Esophagus muscularis mucosa (tissue), 4 donors: Measurements from ENCODE around the gene DBN1. TPM values are rescaled to one million over a fixed set of nuclear protein-coding genes. Genes with fewer than 3 reads are reported as not detected.

Experiments
- DNase-seq: peaks from one replicate; pipeline ENCODE4 v3.0.0-alpha.2; 2017; ENCODE audit errors: extremely low spot score
- H3K27ac ChIP-seq, 4 donors: fragments of 200-600 bp; sonication (generic); replicated peaks in 1 of 4; 1 replicate in 3 of 4; 2 replicates in 1 of 4; pipeline ENCODE4 v1.5.1; 2016 to 2019; ENCODE audit warnings: mild to moderate bottlenecking in 1 of 4
- H3K27me3 ChIP-seq, 4 donors: fragments of 200-600 bp; sonication (generic); one replicate each; pipeline versions ENCODE4 v1.5.1 to v1.6.0; 2016 to 2019
- H3K36me3 ChIP-seq, 4 donors: fragments of 200-600 bp; sonication (generic); one replicate each; pipeline ENCODE4 v1.5.1; 2016 to 2019
- H3K4me1 ChIP-seq, 4 donors: fragments of 200-600 bp; sonication (generic); one replicate each; pipeline ENCODE4 v1.5.1; 2016 to 2019
- H3K4me3 ChIP-seq, 4 donors: fragments of 200-600 bp; sonication (generic); 1 replicate in 2 of 4; 2 replicates in 2 of 4; pipeline ENCODE4 v1.5.1; 2016 to 2019; ENCODE audit warnings: mild to moderate bottlenecking in 4 of 4, moderate library complexity in 1 of 4
- H3K9me3 ChIP-seq, 4 donors: fragments of 200-600 bp; sonication (generic); 1 replicate in 3 of 4; 2 replicates in 1 of 4; pipeline ENCODE4 v1.5.1; 2016 to 2019
- CTCF ChIP-seq, 3 experiments: fragments of 200-600 bp in 2 of 3; fragments of 450-650 bp in 1 of 3; sonication (generic) in 2 of 3; IDR thresholded peaks; one replicate each; pipeline ENCODE4 v1.5.1; 2017 to 2019; ENCODE audit warnings: antibody characterized with exemption in 3 of 3, mild to moderate bottlenecking in 2 of 3, moderate library complexity in 1 of 3
- EP300 ChIP-seq: sonication (generic); formaldehyde crosslinking; IDR thresholded peaks from one replicate; pipeline ENCODE4 v1.6.1; 2017; ENCODE audit warnings: antibody characterized with exemption
- POLR2A ChIP-seq: fragments of 450-650 bp; IDR thresholded peaks from one replicate; pipeline ENCODE4 v1.6.1; 2017; ENCODE audit warnings: antibody characterized with exemption, moderate library complexity, mild to moderate bottlenecking, low read depth
- POLR2AphosphoS5 ChIP-seq, 2 donors: sonication (generic); formaldehyde crosslinking; IDR thresholded peaks; one replicate each; pipeline ENCODE4 v1.6.1; 2017; ENCODE audit warnings: antibody characterized with exemption in 2 of 2
- WGBS: methylation state at CpG from one replicate; pipeline ENCODE4 v1.1.5; 2018; 5-methylcytosine and 5-hydroxymethylcytosine counted together
- intact Hi-C: fragments of 100-400 bp; cut with DNase I; formaldehyde crosslinking; loops from one replicate; pipeline ENCODE4 v1.15.1; 2023
- total RNA-seq, 4 donors: library from RNA; depleted of rRNA; stranded (reverse); fragments of >200 nt; gene quantifications; one replicate each; pipeline versions ENCODE4 v1.1.0 to v1.2.1, GENCODE V29; 2016

DBN1 gene
- total RNA-seq, 4 donors from 2014 or later: 92.2 to 160 (median 130) TPM

GRCh38 chr5:177492841-177493240, 19.4 kb upstream of the DBN1 start:
- WGBS: 70% methylated on average over 7 of the region's 7 CpGs
- Histone ChIP-seq H3K4me1 (peaks cover 55 to 93% (median 91%) of the 10 kb centered on the region in 4 donors), H3K36me3 (peaks cover 29 to 68% (median 56%) of the 10 kb centered on the region in 4 donors), H3K4me3 (peak overlapping the region; percentile 27 to 83 (median 58)), H3K27ac (peak overlapping the region; percentile 96 to 99 (median 98)), H3K9me3 (no peaks in the 10 kb centered on the region), H3K27me3 (no peaks in the 10 kb centered on the region)
- TF ChIP-seq POLR2AphosphoS5 (IDR thresholded peaks at IDR 0.05) (peak in 1 of 2 donors; percentile 5), EP300 (no peak)
- intact Hi-C loops: no loop called here
- DNase-seq: no peak

GRCh38 chr5:177491983-177492746, 18.7 kb upstream of the DBN1 start:
- H3K27ac ChIP-seq: peak overlapping the region; percentile 96 to 99 (median 98)

GRCh38 chr5:177491429-177491945, 18.1 kb upstream of the DBN1 start:
- Histone ChIP-seq H3K4me1 (peaks cover 54 to 99% (median 93%) of the 10 kb centered on the region in 4 donors), H3K27ac (peak overlapping the region; percentile 96 to 99 (median 98)), H3K27me3 (no peaks in the 10 kb centered on the region), H3K36me3 (peaks cover 38 to 82% (median 67%) of the 10 kb centered on the region in 4 donors), H3K4me3 (peak overlapping the region; percentile 27 to 83 (median 58)), H3K9me3 (no peaks in the 10 kb centered on the region)
- intact Hi-C loops: no loop called here
- TF ChIP-seq EP300: no peak
- TF ChIP-seq POLR2AphosphoS5 (IDR thresholded peaks at IDR 0.05): peak in 1 of 2 donors; percentile 32
- peak; percentile 82 to 93 (median 87) for TF ChIP-seq CTCF (IDR thresholded peaks at IDR 0.05)
- TF ChIP-seq POLR2A: no peak
- DNase-seq: no peak
- 43% methylated on average over 16 of the region's 43 CpGs for WGBS

More at GRCh38 chr5:177491983-177492746, 18.7 kb upstream of the DBN1 start:
- DNase-seq: no peak
- Histone ChIP-seq H3K4me3 (peak overlapping the region; percentile 27 to 83 (median 58)), H3K4me1 (peaks cover 54 to 96% (median 93%) of the 10 kb centered on the region in 4 donors), H3K36me3 (peaks cover 36 to 75% (median 63%) of the 10 kb centered on the region in 4 donors), H3K9me3 (no peaks in the 10 kb centered on the region), H3K27me3 (no peaks in the 10 kb centered on the region)
- intact Hi-C loops: no loop called here
- TF ChIP-seq CTCF (IDR thresholded peaks at IDR 0.05): no peak
- TF ChIP-seq POLR2A: no peak
- TF ChIP-seq POLR2AphosphoS5 (IDR thresholded peaks at IDR 0.05): no peak
- no peak for TF ChIP-seq EP300
- WGBS: 60% methylated on average over 12 of the region's 54 CpGs

- intact Hi-C loops: no loop called here
- H3K9me3 ChIP-seq: no peaks in the 10 kb centered on the region
- peak overlapping the region; percentile 96 to 99 (median 98) for H3K27ac ChIP-seq
- no peak overlapping the region for H3K4me3 ChIP-seq
- H3K27me3 ChIP-seq: no peaks in the 10 kb centered on the region
- TF ChIP-seq CTCF (IDR thresholded peaks at IDR 0.05) (no peak), POLR2A (no peak), POLR2AphosphoS5 (IDR thresholded peaks at IDR 0.05) (no peak), EP300 (no peak)
- DNase-seq: no peak
- H3K4me1 ChIP-seq: peaks cover 49 to 99% (median 93%) of the 10 kb centered on the region in 4 donors
- H3K36me3 ChIP-seq: peaks cover 42 to 86% (median 72%) of the 10 kb centered on the region in 4 donors
- 81% methylated on average over 13 of the region's 16 CpGs for WGBS
Measured at GRCh38 chr5:177490992-177491391, 17.6 kb upstream of the DBN1 start.

GRCh38 chr5:177490311-177490991, 17.0 kb upstream of the DBN1 start:
- peaks cover 46 to 88% (median 77%) of the 10 kb centered on the region in 4 donors for H3K36me3 ChIP-seq
- H3K4me3 ChIP-seq: no peak overlapping the region
- no peaks in the 10 kb centered on the region for H3K27me3 ChIP-seq
- 59% methylated on average over 15 of the region's 15 CpGs for WGBS
- H3K9me3 ChIP-seq: no peaks in the 10 kb centered on the region
- peak overlapping the region; percentile 96 to 99 (median 98) for H3K27ac ChIP-seq
- intact Hi-C loops: no loop called here
- TF ChIP-seq POLR2A: no peak
- TF ChIP-seq POLR2AphosphoS5 (IDR thresholded peaks at IDR 0.05): peak in 1 of 2 donors; percentile 51
- H3K4me1 ChIP-seq: peaks cover 44 to 99% (median 93%) of the 10 kb centered on the region in 4 donors
- no peak for DNase-seq
